GM23338 (cell line): ENCODE results near the gene UGT2B11.

ENCODE experiments used
- CREB1 ChIP-seq: fragments of 250-450 bp; sonication (Bioruptor Pico); IDR thresholded peaks from 2 replicates; pipeline ENCODE4 v1.5.0; 2020; ENCODE audit warnings: low read depth, mild to moderate bottlenecking, moderate library complexity
- POLR2AphosphoS5 ChIP-seq: IDR thresholded peaks from 2 replicates; pipeline ENCODE4 v1.6.1; 2016; ENCODE audit warnings: antibody characterized with exemption, low read depth
- TF ChIP-seq, protein P1 (sequence below), 2 experiments: fragments of 200-600 bp in 1 of 2; sonication (generic) in 1 of 2; conservative IDR thresholded peaks; 2 replicates each; pipeline versions ENCODE4 v1.5.1 to v1.6.1; 2016 to 2017; ENCODE audit warnings: antibody characterized with exemption in 2 of 2, low read depth in 2 of 2, mild to moderate bottlenecking in 2 of 2, moderate library complexity in 1 of 2

- TF ChIP-seq, protein P1, sequence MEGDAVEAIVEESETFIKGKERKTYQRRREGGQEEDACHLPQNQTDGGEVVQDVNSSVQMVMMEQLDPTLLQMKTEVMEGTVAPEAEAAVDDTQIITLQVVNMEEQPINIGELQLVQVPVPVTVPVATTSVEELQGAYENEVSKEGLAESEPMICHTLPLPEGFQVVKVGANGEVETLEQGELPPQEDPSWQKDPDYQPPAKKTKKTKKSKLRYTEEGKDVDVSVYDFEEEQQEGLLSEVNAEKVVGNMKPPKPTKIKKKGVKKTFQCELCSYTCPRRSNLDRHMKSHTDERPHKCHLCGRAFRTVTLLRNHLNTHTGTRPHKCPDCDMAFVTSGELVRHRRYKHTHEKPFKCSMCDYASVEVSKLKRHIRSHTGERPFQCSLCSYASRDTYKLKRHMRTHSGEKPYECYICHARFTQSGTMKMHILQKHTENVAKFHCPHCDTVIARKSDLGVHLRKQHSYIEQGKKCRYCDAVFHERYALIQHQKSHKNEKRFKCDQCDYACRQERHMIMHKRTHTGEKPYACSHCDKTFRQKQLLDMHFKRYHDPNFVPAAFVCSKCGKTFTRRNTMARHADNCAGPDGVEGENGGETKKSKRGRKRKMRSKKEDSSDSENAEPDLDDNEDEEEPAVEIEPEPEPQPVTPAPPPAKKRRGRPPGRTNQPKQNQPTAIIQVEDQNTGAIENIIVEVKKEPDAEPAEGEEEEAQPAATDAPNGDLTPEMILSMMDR (conservative IDR thresholded peaks at IDR 0.05; ENCODE audit: low read depth in 2 of 2): no peak
- TF ChIP-seq POLR2AphosphoS5: no peak
- no peak for TF ChIP-seq CREB1 (CRISPR knock-in tag)
These were observed 20.4 kb downstream of the UGT2B11 start for GRCh38 chr4:69194166-69194565.
